ENCODE results near the gene SCML1.
A peak's percentile ranks its signal among the peaks of the same experiment; 100 is the strongest.

The SCML1 gene

GRCh38 chrX:17788439-17788838, 51.1 kb downstream of the SCML1 start:
- peak; percentile 59 for TF ChIP-seq CTCF (IDR thresholded peaks at IDR 0.05; ENCODE audit: control extremely low read depth, extremely low read depth, low read depth, missing control alignments)
- ChIA-PET POLR2A (no interaction called here), CTCF (interaction anchor here (0.9 to 2.0 kb wide), 2 partner anchors 13 to 39 kb away, joined by 3 to 6 read pairs; no protein-coding TSS in a partner anchor)
- DNase-seq (ENCODE audit: extremely low spot score) = peak; percentile 63

- ChIA-PET POLR2A (no interaction called here), CTCF (interaction anchor here (0.9 to 2.0 kb wide), 4 partner anchors 9 to 39 kb away, joined by 3 to 6 read pairs (median 4); no protein-coding TSS in a partner anchor)
- DNase-seq (ENCODE audit: extremely low spot score) = no peak
- TF ChIP-seq CTCF (IDR thresholded peaks at IDR 0.05; ENCODE audit: control extremely low read depth, extremely low read depth, low read depth, missing control alignments) = no peak
Measured at GRCh38 chrX:17788956-17789562, 51.8 kb downstream of the SCML1 start.

GRCh38 chrX:17792826-17793225, 55.5 kb downstream of the SCML1 start:
- no peak for DNase-seq (ENCODE audit: extremely low spot score)
- no peak for TF ChIP-seq CTCF (IDR thresholded peaks at IDR 0.05; ENCODE audit: control extremely low read depth, extremely low read depth, low read depth, missing control alignments)
- POLR2A ChIA-PET = no interaction called here
- CTCF ChIA-PET = no interaction called here

- ChIA-PET CTCF (no interaction called here), POLR2A (no interaction called here)
- no peak for TF ChIP-seq CTCF (IDR thresholded peaks at IDR 0.05; ENCODE audit: control extremely low read depth, extremely low read depth, low read depth, missing control alignments)
- no peak for DNase-seq (ENCODE audit: extremely low spot score)
Measured at GRCh38 chrX:17798921-17799320, 61.6 kb downstream of the SCML1 start.

- ChIA-PET CTCF (interaction anchor here (1.2 kb wide), 2 partner anchors 10 to 13 kb away, joined by 3 to 6 read pairs; no protein-coding TSS in a partner anchor), POLR2A (no interaction called here)
- no peak for DNase-seq (ENCODE audit: extremely low spot score)
- no peak for TF ChIP-seq CTCF (IDR thresholded peaks at IDR 0.05; ENCODE audit: control extremely low read depth, extremely low read depth, low read depth, missing control alignments)
Measured at GRCh38 chrX:17801431-17801830, 64.1 kb downstream of the SCML1 start.

- TF ChIP-seq CTCF (IDR thresholded peaks at IDR 0.05; ENCODE audit: control extremely low read depth, extremely low read depth, low read depth, missing control alignments) = no peak
- POLR2A ChIA-PET = no interaction called here
- DNase-seq (ENCODE audit: extremely low spot score) = no peak
- CTCF ChIA-PET = no interaction called here
Measured at GRCh38 chrX:17802756-17803155, 65.5 kb downstream of the SCML1 start.
